GM18498 (cell line): ENCODE measurements around the gene DR1.
"Not testable (repeated sequence)": the region's sequence is repeated elsewhere in the genome, so short reads cannot be mapped to it uniquely, and the experiment has no call there.

ENCODE experiments used
- ATAC-seq: cut with Tn5 transposase; IDR thresholded peaks from one replicate; pipeline ENCODE4 v1.9.1; 2021; ENCODE audit warnings: mild to moderate bottlenecking, moderate library complexity; ENCODE audit not compliant: unreplicated experiment

The DR1 gene

DNA sequence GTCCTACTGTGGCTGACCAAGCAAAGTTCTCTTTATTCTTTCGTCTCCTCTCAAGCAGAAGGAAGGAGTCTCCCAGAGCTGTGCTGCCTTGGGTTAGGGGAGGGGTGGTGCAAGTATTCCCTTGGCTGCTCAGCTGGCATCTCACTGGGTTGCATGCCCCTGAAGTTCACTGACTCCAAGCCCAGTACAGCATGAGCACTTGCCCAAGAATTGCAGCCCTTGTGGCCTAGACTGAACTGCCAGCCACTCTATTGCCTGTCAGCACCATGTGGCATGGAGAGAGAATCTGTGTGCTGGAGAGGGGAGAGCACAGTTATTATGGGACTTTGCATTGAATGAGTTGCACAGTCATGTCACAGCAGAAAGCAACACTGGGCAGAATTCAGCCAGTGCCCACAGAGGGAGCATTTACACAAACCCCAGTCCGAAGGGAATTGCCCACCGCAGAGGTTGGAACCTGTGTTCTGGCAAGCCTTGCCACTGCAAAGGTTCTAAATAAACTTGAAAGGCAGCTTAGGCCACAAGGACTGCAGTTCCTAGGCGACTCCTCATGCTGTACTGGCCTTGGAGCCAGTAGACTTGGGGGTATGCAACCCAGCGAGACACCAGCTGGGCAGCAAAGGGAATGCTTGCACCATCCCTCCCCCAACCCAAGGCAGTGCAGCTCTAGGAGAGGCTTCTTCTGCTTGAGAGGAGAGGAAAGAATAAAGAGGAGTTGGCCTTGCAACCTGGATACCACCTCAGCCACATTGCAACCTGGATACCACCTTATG is 28.8 kb downstream of the DR1 start:
- no peak for ATAC-seq

- ATAC-seq = no peak
Measured at GRCh38 chr1:93384656-93385055, 38.9 kb downstream of the DR1 start.

DNA sequence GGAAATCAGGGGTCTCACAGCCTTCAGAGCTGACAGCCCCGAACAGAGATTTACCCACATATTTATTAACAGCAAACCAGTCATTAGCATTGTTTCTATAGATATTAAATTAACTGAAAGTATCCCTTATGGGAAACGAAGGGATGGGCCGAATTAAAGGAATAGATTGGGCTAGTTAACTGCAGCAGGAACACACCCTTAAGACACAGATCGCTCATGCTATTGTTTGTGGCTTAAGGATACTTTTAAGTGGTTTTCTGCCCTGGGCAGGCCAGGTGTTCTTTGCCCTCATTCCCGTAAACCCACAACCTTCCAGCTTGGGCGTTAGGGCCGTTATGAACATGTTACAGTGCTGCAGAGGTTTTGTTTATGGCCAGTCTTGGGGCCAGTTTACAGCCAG is 40.6 kb downstream of the DR1 start:
- ATAC-seq = not testable (repeated sequence)

DNA sequence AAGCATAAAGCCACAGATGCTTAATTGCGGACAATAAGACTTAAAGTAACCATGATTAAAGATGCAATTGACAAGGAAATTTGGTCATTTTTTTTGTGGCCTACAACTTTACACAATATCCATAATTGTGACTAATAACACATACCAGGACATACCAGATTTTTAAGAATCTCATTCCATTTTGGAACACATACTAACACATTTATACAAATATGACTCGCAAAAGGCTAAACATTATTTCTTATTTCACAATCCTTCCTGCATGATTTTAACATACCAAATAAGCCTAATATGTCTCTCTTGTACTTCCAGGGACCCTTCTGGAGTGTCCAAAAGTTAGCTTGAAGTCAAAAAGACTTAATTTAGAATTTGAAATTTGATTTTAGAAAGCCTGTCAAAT is 48.8 kb downstream of the DR1 start:
- ATAC-seq = no peak

DNA sequence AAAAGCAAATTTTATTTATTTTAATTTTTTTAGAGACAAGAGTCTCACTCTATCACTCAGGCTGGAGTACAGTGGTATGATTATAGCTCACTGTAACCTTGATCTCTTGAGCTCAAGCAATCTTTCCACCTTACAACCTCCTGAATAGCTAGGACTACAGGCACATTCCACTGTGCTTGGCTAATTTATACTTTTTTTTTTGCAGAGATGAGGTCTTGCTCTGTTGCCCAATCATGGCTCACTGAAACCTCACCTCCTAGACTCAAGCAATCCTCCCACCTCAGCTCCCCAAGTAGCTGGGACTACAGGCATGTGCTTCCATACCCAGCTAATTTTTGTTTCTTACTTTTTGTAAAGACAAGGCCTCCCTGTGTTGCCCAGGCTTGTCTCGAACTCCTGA is 49.5 kb downstream of the DR1 start:
- no peak for ATAC-seq

DNA sequence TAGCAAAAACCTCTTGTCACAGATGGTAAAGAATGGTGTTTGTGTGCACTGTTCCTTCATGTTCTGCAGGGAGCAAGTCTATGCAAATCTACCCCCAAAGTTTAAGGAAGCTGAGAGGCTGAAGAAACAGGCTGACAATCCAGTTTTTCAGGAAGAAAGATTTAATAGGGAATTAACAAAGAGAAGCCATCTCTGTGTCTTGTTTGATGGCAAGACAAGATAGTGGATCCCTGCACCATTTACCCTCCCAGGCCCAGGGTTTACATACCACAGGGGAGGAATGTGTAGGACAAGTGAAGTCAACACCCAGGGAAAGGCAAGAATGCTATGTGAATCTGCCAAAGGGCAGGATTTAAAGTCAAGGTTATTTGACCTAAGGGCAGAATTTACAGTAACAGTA is 54.1 kb downstream of the DR1 start:
- ATAC-seq = no peak

- no peak for ATAC-seq
Measured at GRCh38 chr1:93408203-93408602, 62.5 kb downstream of the DR1 start.

DNA sequence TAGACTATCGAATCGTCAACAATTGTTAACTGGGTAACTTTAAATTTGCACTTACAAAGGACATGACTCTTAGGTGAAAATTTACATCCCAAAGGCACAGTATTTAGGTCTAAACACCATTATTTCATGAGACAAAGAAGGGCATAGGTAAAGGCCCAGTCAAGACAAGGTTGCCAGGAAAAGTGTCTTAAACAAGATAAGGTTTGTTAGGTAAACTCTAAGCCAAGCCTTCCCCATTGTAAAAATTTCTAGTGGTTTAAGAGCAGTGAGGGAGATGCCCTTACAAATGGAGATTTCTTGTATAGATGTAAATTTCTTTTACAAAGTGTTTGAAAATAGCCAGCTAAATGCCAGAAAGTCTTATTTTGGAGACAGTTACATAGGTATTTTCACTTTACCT is 65.3 kb downstream of the DR1 start:
- ATAC-seq = no peak

GRCh38 chr1:93414749-93415148 is 69.0 kb downstream of the DR1 start:
- ATAC-seq = no peak

DNA sequence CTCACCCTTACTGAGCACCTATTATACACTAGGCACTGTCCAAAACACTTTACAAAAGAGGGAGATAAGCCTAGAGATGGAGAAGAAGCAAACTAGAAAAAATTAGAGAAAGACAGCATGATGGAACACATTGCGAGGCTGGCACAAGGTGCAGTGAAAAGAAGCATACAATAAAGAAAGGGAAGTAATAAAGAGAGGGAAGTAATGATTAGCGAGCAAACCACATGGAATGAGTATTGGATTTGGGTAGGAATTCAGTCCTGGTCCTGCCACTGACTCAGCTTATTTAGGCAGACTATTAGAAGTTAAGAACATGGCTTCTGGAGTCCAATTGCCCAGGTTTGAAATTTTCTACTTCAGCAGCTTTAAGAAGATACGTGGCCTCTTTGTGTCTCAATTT is 69.6 kb downstream of the DR1 start:
- ATAC-seq = no peak

DNA sequence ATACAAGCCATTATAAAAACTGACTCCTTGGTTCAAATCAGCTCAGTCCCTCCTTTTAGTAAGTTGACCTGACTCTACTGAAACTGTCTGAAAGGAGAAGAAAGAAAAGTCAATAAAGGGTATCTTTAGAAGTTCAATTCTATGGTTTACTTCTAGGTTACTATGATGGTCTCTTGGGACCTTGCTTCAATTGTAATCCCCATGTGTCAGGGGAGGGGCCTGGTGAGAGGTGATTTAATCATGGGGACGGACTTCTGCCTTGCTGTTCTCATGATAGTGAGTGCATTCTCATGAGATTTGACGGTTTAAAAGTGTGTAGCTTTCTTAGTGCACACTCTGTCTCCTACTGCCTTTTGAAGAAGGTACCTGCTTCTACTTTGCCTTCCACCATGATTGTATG is 70.5 kb downstream of the DR1 start:
- no peak for ATAC-seq
